Activated CD4-positive, alpha-beta memory T cell treated with anti-CD3 and anti-CD28 coated beads, Interleukin-2, amount 10 ng/mL, durations not matched to agents 7 days and 5 days (primary cell): Measurements from ENCODE around the gene RNU6-9. TPM values are rescaled to one million over a fixed set of nuclear protein-coding genes. Genes with fewer than 3 reads are reported as not detected.

Experiments
- CTCF ChIA-PET: fragments of 350-600 bp; sonication (Branson Sonifier 250); formaldehyde crosslinking; loops from one replicate; lab custom pipeline; 2021; ENCODE audit warnings: antibody characterized with exemption, inconsistent platforms; lab: Charles Lee
- POLR2A ChIA-PET: fragments of 350-600 bp; sonication (Branson Sonifier 250); formaldehyde crosslinking; loops from one replicate; lab custom pipeline; 2021; ENCODE audit warnings: antibody characterized with exemption; lab: Charles Lee
- DNase-seq: peaks from one replicate; pipeline ENCODE4 v3.0.0-alpha.2; 2020
- H3K27ac Mint-ChIP-seq: one replicate; pipeline ENCODE4 v1.8.0; 2021; ENCODE audit warnings: mild to moderate bottlenecking, mixed read lengths
- H3K27me3 Mint-ChIP-seq: one replicate; pipeline ENCODE4 v1.8.0; 2021; ENCODE audit warnings: mixed read lengths
- H3K36me3 Mint-ChIP-seq: one replicate; pipeline ENCODE4 v1.8.0; 2021; ENCODE audit warnings: low read depth, mixed read lengths
- H3K4me1 Mint-ChIP-seq: one replicate; pipeline ENCODE4 v1.8.0; 2021; ENCODE audit warnings: mixed read lengths
- H3K4me3 Mint-ChIP-seq: one replicate; pipeline ENCODE4 v1.8.0; 2021; ENCODE audit warnings: mild to moderate bottlenecking, mixed read lengths
- H3K9me3 Mint-ChIP-seq: one replicate; pipeline ENCODE4 v1.8.0; 2021; ENCODE audit warnings: mixed read lengths
- total RNA-seq, 2 experiments: library from RNA; stranded (reverse); gene quantifications; one replicate each; pipeline ENCODE4 v1.2.3, GENCODE V29; 2021

RNU6-9 gene
- total RNA-seq, 2 experiments from 2014 or later: not detected

- H3K36me3 Mint-ChIP-seq: no peaks in the 10 kb centered on the region
- peaks cover 7% of the 10 kb centered on the region for H3K4me1 Mint-ChIP-seq
- DNase-seq: no peak
- no peak overlapping the region for H3K4me3 Mint-ChIP-seq
- ChIA-PET POLR2A (interaction anchor here (0.8 kb wide), 1 partner anchor 9 kb away, joined by 6 read pairs; no protein-coding TSS in a partner anchor), CTCF (interaction anchor here (0.6 kb wide), 1 partner anchor 51 kb away, joined by 3 read pairs; no protein-coding TSS in a partner anchor)
- H3K27me3 Mint-ChIP-seq: peaks cover 8% of the 10 kb centered on the region
- H3K9me3 Mint-ChIP-seq: no peaks in the 10 kb centered on the region
- no peak overlapping the region for H3K27ac Mint-ChIP-seq
Measured at GRCh38 chr19:854549-854948, 38.7 kb upstream of the RNU6-9 start.

- Mint-ChIP-seq H3K4me1 (peaks cover 7% of the 10 kb centered on the region), H3K27me3 (peaks cover 14% of the 10 kb centered on the region), H3K4me3 (no peak overlapping the region), H3K36me3 (no peaks in the 10 kb centered on the region), H3K9me3 (no peaks in the 10 kb centered on the region), H3K27ac (no peak overlapping the region)
- CTCF ChIA-PET: interaction anchor here (0.8 to 1.1 kb wide), 2 partner anchors 129 to 186 kb away, joined by 3 to 4 read pairs; partner anchors contain the start of gene WDR18
- POLR2A ChIA-PET: no interaction called here
- DNase-seq: no peak
Measured at GRCh38 chr19:855142-855541, 38.1 kb upstream of the RNU6-9 start.

- POLR2A ChIA-PET: no interaction called here
Measured at GRCh38 chr19:855566-856120, 37.6 kb upstream of the RNU6-9 start.

GRCh38 chr19:858284-858683 is 35.0 kb upstream of the RNU6-9 start:
- no peaks in the 10 kb centered on the region for H3K36me3 Mint-ChIP-seq
- no peak overlapping the region for H3K4me3 Mint-ChIP-seq
- DNase-seq: no peak
- ChIA-PET CTCF (interaction anchor here (0.9 kb wide), 1 partner anchor 126 kb away, joined by 5 read pairs; the partner anchor contains the start of gene WDR18), POLR2A (interaction anchor here (1.5 kb wide), 1 partner anchor 63 kb away, joined by 4 read pairs; no protein-coding TSS in a partner anchor)
- H3K9me3 Mint-ChIP-seq: no peaks in the 10 kb centered on the region
- no peak overlapping the region for H3K27ac Mint-ChIP-seq
- H3K4me1 Mint-ChIP-seq: peaks cover 16% of the 10 kb centered on the region
- H3K27me3 Mint-ChIP-seq: peaks cover 14% of the 10 kb centered on the region

More at GRCh38 chr19:855566-856120, 37.6 kb upstream of the RNU6-9 start:
- DNase-seq: no peak
- CTCF ChIA-PET: interaction anchor here (0.8 to 1.2 kb wide), 4 partner anchors 18 to 185 kb away, joined by 3 to 5 read pairs (median 4); partner anchors contain the start of gene WDR18
- Mint-ChIP-seq H3K4me1 (peaks cover 7% of the 10 kb centered on the region), H3K9me3 (no peaks in the 10 kb centered on the region), H3K4me3 (no peak overlapping the region), H3K36me3 (no peaks in the 10 kb centered on the region), H3K27ac (no peak overlapping the region), H3K27me3 (peaks cover 14% of the 10 kb centered on the region)

GRCh38 chr19:858868-859843 is 34.1 kb upstream of the RNU6-9 start, which contains the start of gene CFD:
TSS of gene CFD (plus strand) at chr19:859664. CDS start at chr19:859690, 26 bp downstream.
- no peak for DNase-seq
- Mint-ChIP-seq H3K27ac (no peak within 1 kb of the TSS), H3K27me3 (peaks cover 12% of the 10 kb centered on the region), H3K4me1 (peaks cover 23% of the 10 kb centered on the region), H3K4me3 (no peak within 1 kb of the TSS), H3K36me3 (no peaks in the 10 kb centered on the region), H3K9me3 (no peaks in the 10 kb centered on the region)
- CTCF ChIA-PET: interaction anchor here (0.9 to 1.3 kb wide), 2 partner anchors 125 kb away, joined by 4 to 5 read pairs; partner anchors contain the start of gene WDR18
- POLR2A ChIA-PET: interaction anchor here (0.9 to 1.5 kb wide), 2 partner anchors 61 to 62 kb away, joined by 3 to 4 read pairs; no protein-coding TSS in a partner anchor

GRCh38 chr19:861141-861755 is 32.0 kb upstream of the RNU6-9 start:
- Mint-ChIP-seq H3K4me3 (no peak overlapping the region), H3K4me1 (peaks cover 25% of the 10 kb centered on the region), H3K27me3 (peaks cover 12% of the 10 kb centered on the region), H3K9me3 (no peaks in the 10 kb centered on the region), H3K27ac (no peak overlapping the region), H3K36me3 (no peaks in the 10 kb centered on the region)
- ChIA-PET POLR2A (no interaction called here), CTCF (interaction anchor here (0.6 kb wide), 1 partner anchor 204 kb away, joined by 3 read pairs; no protein-coding TSS in a partner anchor)
- no peak for DNase-seq

- POLR2A ChIA-PET: interaction anchor here (1.9 to 3.5 kb wide), 3 partner anchors 47 to 407 kb away, joined by 6 to 17 read pairs (median 15); partner anchors contain the start of gene CIRBP
- H3K27me3 Mint-ChIP-seq: peaks cover 12% of the 10 kb centered on the region
- H3K27ac Mint-ChIP-seq: peak overlapping the region; percentile 55
- DNase-seq: peak; percentile 78
- CTCF ChIA-PET: interaction anchor here (0.6 to 2.8 kb wide), 5 partner anchors 46 to 382 kb away, joined by 3 to 35 read pairs (median 6); partner anchors contain the start of genes KISS1R and R3HDM4
- H3K4me3 Mint-ChIP-seq: no peak overlapping the region
- no peaks in the 10 kb centered on the region for H3K36me3 Mint-ChIP-seq
- peaks cover 25% of the 10 kb centered on the region for H3K4me1 Mint-ChIP-seq
- H3K9me3 Mint-ChIP-seq: no peaks in the 10 kb centered on the region
Measured at GRCh38 chr19:861756-862580, 31.3 kb upstream of the RNU6-9 start.

GRCh38 chr19:862581-863314 is 30.5 kb upstream of the RNU6-9 start:
- Mint-ChIP-seq H3K4me1 (peaks cover 21% of the 10 kb centered on the region), H3K9me3 (no peaks in the 10 kb centered on the region), H3K4me3 (peak overlapping the region; percentile 68), H3K36me3 (peaks cover 5% of the 10 kb centered on the region), H3K27me3 (peaks cover 10% of the 10 kb centered on the region), H3K27ac (peak overlapping the region; percentile 79)
- DNase-seq: peak; percentile 86
- POLR2A ChIA-PET: interaction anchor here (1.0 to 3.5 kb wide), 7 partner anchors 31 to 406 kb away, joined by 3 to 17 read pairs (median 8); partner anchors contain the start of genes CIRBP, MED16, RNU6-9 and WDR18
- CTCF ChIA-PET: interaction anchor here (0.7 to 2.8 kb wide), 13 partner anchors 30 to 381 kb away, joined by 3 to 37 read pairs (median 8); partner anchors contain the start of genes KISS1R, MED16, R3HDM4 and RNU6-9

- CTCF ChIA-PET: interaction anchor here (0.7 to 2.8 kb wide), 23 partner anchors 9 to 381 kb away, joined by 3 to 37 read pairs (median 4); partner anchors contain the start of genes FSTL3, KISS1R, MED16 and R3HDM4
- Mint-ChIP-seq H3K27me3 (peaks cover 10% of the 10 kb centered on the region), H3K4me3 (peak overlapping the region; percentile 68), H3K27ac (peak overlapping the region; percentile 79), H3K9me3 (no peaks in the 10 kb centered on the region), H3K4me1 (peaks cover 20% of the 10 kb centered on the region), H3K36me3 (peaks cover 7% of the 10 kb centered on the region)
- POLR2A ChIA-PET: interaction anchor here (0.6 to 3.5 kb wide), 11 partner anchors 8 to 406 kb away, joined by 3 to 17 read pairs (median 6); partner anchors contain the start of genes CIRBP, MED16, RNU6-9 and WDR18
- no peak for DNase-seq
Measured at GRCh38 chr19:863315-863620, 30.0 kb upstream of the RNU6-9 start.

- ChIA-PET POLR2A (interaction anchor here (0.6 to 1.1 kb wide), 2 partner anchors 26 to 43 kb away, joined by 3 to 4 read pairs; partner anchors contain the start of genes MED16 and RNU6-9), CTCF (no interaction called here)
- Mint-ChIP-seq H3K4me1 (peaks cover 19% of the 10 kb centered on the region), H3K4me3 (no peak overlapping the region), H3K9me3 (no peaks in the 10 kb centered on the region), H3K36me3 (peaks cover 21% of the 10 kb centered on the region), H3K27me3 (no peaks in the 10 kb centered on the region), H3K27ac (no peak overlapping the region)
- no peak for DNase-seq
Measured at GRCh38 chr19:866769-867300, 26.4 kb upstream of the RNU6-9 start.
